Kidney capillary endothelial cell (primary cell): ENCODE data around the gene NLE1.
"Not testable (repeated sequence)": the region's sequence is repeated elsewhere in the genome, so short reads cannot be mapped to it uniquely, and the experiment has no call there.

Source experiments
- DNase-seq: peaks from one replicate; pipeline ENCODE4 v3.0.0-alpha.2; 2018; ENCODE audit warnings: low spot score

NLE1 gene

GRCh38 chr17:35129154-35129972 is 12.7 kb downstream of the NLE1 start:
- no peak for DNase-seq

- DNase-seq = no peak
Observed at GRCh38 chr17:35127751-35128514, 14.2 kb downstream of the NLE1 start.

- DNase-seq = no peak
Observed at GRCh38 chr17:35121315-35121714, 20.8 kb downstream of the NLE1 start, which contains the start of gene FNDC8. FNDC8 (plus strand) TSS chr17:35121615; CDS start chr17:35121694, 79 bp downstream.

GRCh38 chr17:35119370-35120165 is 22.5 kb downstream of the NLE1 start, which contains the start of gene RAD51D:
RAD51D (minus strand) TSS chr17:35119860; CDS start chr17:35119613, 247 bp downstream.
- peak; percentile 73 for DNase-seq

- DNase-seq = peak; percentile 26
Observed at GRCh38 chr17:35117984-35118383, 24.1 kb downstream of the NLE1 start.

- no peak for DNase-seq
Observed at GRCh38 chr17:35116845-35117244, 25.3 kb downstream of the NLE1 start.

- DNase-seq = not testable (repeated sequence)
Observed at GRCh38 chr17:35110791-35111190, 31.3 kb downstream of the NLE1 start.

GRCh38 chr17:35104844-35105450 is 37.2 kb downstream of the NLE1 start:
- DNase-seq = no peak

- DNase-seq = no peak
Observed at GRCh38 chr17:35103271-35103670, 38.8 kb downstream of the NLE1 start.

- no peak for DNase-seq
Observed at GRCh38 chr17:35101725-35102124, 40.4 kb downstream of the NLE1 start.

GRCh38 chr17:35101036-35101435 is 41.1 kb downstream of the NLE1 start:
- no peak for DNase-seq

- no peak for DNase-seq
Observed at GRCh38 chr17:35099908-35100307, 42.2 kb downstream of the NLE1 start.

GRCh38 chr17:35097776-35098175 is 44.3 kb downstream of the NLE1 start:
- no peak for DNase-seq

- DNase-seq = no peak
Observed at GRCh38 chr17:35095741-35096140, 46.4 kb downstream of the NLE1 start.

GRCh38 chr17:35094902-35095301 is 47.2 kb downstream of the NLE1 start:
- no peak for DNase-seq

- not testable (repeated sequence) for DNase-seq
Observed at GRCh38 chr17:35090707-35091106, 51.4 kb downstream of the NLE1 start.

GRCh38 chr17:35089586-35090296 is 52.4 kb downstream of the NLE1 start:
- DNase-seq = peak; percentile 73

- peak; percentile 81 for DNase-seq
Observed at GRCh38 chr17:35088881-35089585, 53.1 kb downstream of the NLE1 start.

- peak; percentile 35 for DNase-seq
Observed at GRCh38 chr17:35088356-35088880, 53.7 kb downstream of the NLE1 start.

GRCh38 chr17:35087731-35088355 is 54.3 kb downstream of the NLE1 start:
- no peak for DNase-seq
